ENCODE measurements around the gene PDZD7. TPM values are rescaled to one million over a fixed set of nuclear protein-coding genes. Genes with fewer than 3 reads are reported as not detected.
A peak's percentile ranks its signal among the peaks of the same experiment; 100 is the strongest.

PDZD7 gene
- total and polyA plus RNA-seq, 9 of the 15 experiments (the other 6 are each of a cell fraction or from before 2014, with no cell fraction given), result 0.04 to 0.24 (median 0.08) TPM; not detected in 3

DNA sequence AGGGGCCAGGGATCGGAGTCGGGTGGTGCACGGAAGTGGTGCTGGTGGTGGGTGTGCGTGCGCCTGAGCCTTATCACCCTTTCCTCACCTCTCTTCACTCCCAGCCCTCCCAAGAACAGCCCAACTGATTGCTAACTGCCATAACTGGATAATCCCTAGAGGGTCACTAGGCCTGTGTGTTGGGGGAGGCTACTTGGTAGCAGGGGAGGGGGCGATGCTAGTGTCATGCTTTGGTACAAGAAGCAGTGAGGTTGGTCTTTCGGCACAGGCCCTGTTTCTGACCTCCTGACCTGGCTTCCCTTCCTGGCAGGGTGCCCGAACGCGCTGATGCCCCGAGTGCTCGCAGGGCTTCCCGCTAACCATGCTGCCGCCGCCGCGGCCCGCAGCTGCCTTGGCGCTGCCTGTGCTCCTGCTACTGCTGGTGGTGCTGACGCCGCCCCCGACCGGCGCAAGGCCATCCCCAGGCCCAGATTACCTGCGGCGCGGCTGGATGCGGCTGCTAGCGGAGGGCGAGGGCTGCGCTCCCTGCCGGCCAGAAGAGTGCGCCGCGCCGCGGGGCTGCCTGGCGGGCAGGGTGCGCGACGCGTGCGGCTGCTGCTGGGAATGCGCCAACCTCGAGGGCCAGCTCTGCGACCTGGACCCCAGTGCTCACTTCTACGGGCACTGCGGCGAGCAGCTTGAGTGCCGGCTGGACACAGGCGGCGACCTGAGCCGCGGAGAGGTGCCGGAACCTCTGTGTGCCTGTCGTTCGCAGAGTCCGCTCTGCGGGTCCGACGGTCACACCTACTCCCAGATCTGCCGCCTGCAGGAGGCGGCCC, 31.5 kb upstream of the PDZD7 start (continued):
- TF ChIP-seq MAZ (CRISPR knock-in tag; conservative IDR thresholded peaks at IDR 0.05 in 1 of 2, IDR thresholded peaks at IDR 0.05 in 1 of 2) (peak; percentile 60 to 72; a peak in 3 of 4 replicates), HNRNPH1 (optimal IDR thresholded peaks at IDR 0.05; ENCODE audit: low read depth, low read length) (no peak), HMG20B (CRISPR knock-in tag; IDR thresholded peaks at IDR 0.05) (no peak), KLF13 (tag; IDR thresholded peaks at IDR 0.05; ENCODE audit: borderline replicate concordance, low read depth) (no peak), ZNF695 (CRISPR knock-in tag; IDR thresholded peaks at IDR 0.05) (no peak), CEBPB (tag; IDR thresholded peaks at IDR 0.05) (no peak), KLF10 (CRISPR knock-in tag; IDR thresholded peaks at IDR 0.05) (no peak), SIN3B (IDR thresholded peaks at IDR 0.05; ENCODE audit: low read depth) (no peak), MTF1 (CRISPR knock-in tag; IDR thresholded peaks at IDR 0.05; ENCODE audit: borderline replicate concordance) (no peak), ZFX (CRISPR knock-in tag; IDR thresholded peaks at IDR 0.05) (peak; percentile 92), CBX5 (IDR thresholded peaks at IDR 0.05; ENCODE audit: borderline replicate concordance, low read depth) (no peak), SMAD1 (IDR thresholded peaks at IDR 0.05; ENCODE audit: low read depth, low read length, partially characterized antibody) (no peak), PPARD (CRISPR knock-in tag; IDR thresholded peaks at IDR 0.05) (no peak), KDM2B (CRISPR knock-in tag; IDR thresholded peaks at IDR 0.05) (peak; percentile 75; the same call in 1 of the 2 replicates), CXXC5 (CRISPR knock-in tag; IDR thresholded peaks at IDR 0.05) (peak; percentile 88), IFI16 (CRISPR knock-in tag; IDR thresholded peaks at IDR 0.05) (no peak), HNRNPLL (IDR thresholded peaks at IDR 0.05; ENCODE audit: low read depth, low read length, poor library complexity, severe bottlenecking) (no peak), ZNF197 (CRISPR knock-in tag; IDR thresholded peaks at IDR 0.05; ENCODE audit: low read depth) (no peak), ZNF79 (CRISPR knock-in tag; IDR thresholded peaks at IDR 0.05; ENCODE audit: low read depth) (no peak), NCOA1 (IDR thresholded peaks at IDR 0.05; ENCODE audit: low read depth) (no peak), ZEB2 (IDR thresholded peaks at IDR 0.05) (no peak), SMARCA4 (IDR thresholded peaks at IDR 0.05) (no peak), NONO (IDR thresholded peaks at IDR 0.05; ENCODE audit: low read depth in 2 of 2, low read length in 1 of 2) (peak; percentile 27 to 60; a peak in 2 of 4 replicates), ZNF561 (CRISPR knock-in tag; conservative IDR thresholded peaks at IDR 0.05) (no peak)
- TF ChIP-seq, protein P1, sequence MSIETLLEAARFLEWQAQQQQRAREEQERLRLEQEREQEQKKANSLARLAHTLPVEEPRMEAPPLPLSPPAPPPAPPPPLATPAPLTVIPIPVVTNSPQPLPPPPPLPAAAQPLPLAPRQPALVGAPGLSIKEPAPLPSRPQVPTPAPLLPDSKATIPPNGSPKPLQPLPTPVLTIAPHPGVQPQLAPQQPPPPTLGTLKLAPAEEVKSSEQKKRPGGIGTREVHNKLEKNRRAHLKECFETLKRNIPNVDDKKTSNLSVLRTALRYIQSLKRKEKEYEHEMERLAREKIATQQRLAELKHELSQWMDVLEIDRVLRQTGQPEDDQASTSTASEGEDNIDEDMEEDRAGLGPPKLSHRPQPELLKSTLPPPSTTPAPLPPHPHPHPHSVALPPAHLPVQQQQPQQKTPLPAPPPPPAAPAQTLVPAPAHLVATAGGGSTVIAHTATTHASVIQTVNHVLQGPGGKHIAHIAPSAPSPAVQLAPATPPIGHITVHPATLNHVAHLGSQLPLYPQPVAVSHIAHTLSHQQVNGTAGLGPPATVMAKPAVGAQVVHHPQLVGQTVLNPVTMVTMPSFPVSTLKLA (conservative IDR thresholded peaks at IDR 0.05), result peak in 1 of 2 experiments; percentile 58; a peak in 2 of 4 replicates
- TF ChIP-seq, protein P2, sequence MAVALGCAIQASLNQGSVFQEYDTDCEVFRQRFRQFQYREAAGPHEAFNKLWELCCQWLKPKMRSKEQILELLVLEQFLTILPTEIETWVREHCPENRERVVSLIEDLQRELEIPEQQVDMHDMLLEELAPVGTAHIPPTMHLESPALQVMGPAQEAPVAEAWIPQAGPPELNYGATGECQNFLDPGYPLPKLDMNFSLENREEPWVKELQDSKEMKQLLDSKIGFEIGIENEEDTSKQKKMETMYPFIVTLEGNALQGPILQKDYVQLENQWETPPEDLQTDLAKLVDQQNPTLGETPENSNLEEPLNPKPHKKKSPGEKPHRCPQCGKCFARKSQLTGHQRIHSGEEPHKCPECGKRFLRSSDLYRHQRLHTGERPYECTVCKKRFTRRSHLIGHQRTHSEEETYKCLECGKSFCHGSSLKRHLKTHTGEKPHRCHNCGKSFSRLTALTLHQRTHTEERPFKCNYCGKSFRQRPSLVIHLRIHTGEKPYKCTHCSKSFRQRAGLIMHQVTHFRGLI (CRISPR knock-in tag; IDR thresholded peaks at IDR 0.05), result no peak
